ENCODE results near the gene SAA4.
A peak's percentile ranks its signal among the peaks of the same experiment; 100 is the strongest.
"Not testable (repeated sequence)": the region's sequence is repeated elsewhere in the genome, so short reads cannot be mapped to it uniquely, and the experiment has no call there.

The SAA4 gene

GRCh38 chr11:18265949-18266348 lies 29.3 kb upstream of the SAA4 start, which contains the start of gene SAA1:
SAA1 (plus strand) TSS chr11:18266264; CDS start chr11:18266888, 624 bp downstream.
- no peak for FAIRE-seq
- TF ChIP-seq POLR2AphosphoS5 (IDR thresholded peaks at IDR 0.05; ENCODE audit: low read depth, low read length), result no peak
- no peak for TF ChIP-seq TAF1 (IDR thresholded peaks at IDR 0.05; ENCODE audit: low read depth, low read length)
- TF ChIP-seq POU2F2 (IDR thresholded peaks at IDR 0.05; ENCODE audit: low read depth, low read length), result no peak
- no peak for TF ChIP-seq SPI1 (IDR thresholded peaks at IDR 0.05; ENCODE audit: low read depth, low read length)
- TF ChIP-seq POLR2A (IDR thresholded peaks at IDR 0.05; ENCODE audit: low read depth, low read length), result no peak
- no peak for TF ChIP-seq PAX5 (IDR thresholded peaks at IDR 0.05; ENCODE audit: insufficient read depth, low read length, severe bottlenecking)

GRCh38 chr11:18264677-18265555 lies 28.3 kb upstream of the SAA4 start:
- FAIRE-seq (no peak), DNase-seq (ENCODE audit: insufficient read length, low spot score) (no peak)

More at GRCh38 chr11:18265949-18266348, 29.3 kb upstream of the SAA4 start, which contains the start of gene SAA1:
- DNase-seq (ENCODE audit: insufficient read length, low spot score), result no peak

GRCh38 chr11:18264035-18264434 lies 27.4 kb upstream of the SAA4 start:
- TF ChIP-seq TAF1 (IDR thresholded peaks at IDR 0.05; ENCODE audit: low read depth, low read length), result no peak
- peak; percentile 23 for TF ChIP-seq PAX5 (IDR thresholded peaks at IDR 0.05; ENCODE audit: insufficient read depth, low read length, severe bottlenecking)
- no peak for TF ChIP-seq POU2F2 (IDR thresholded peaks at IDR 0.05; ENCODE audit: low read depth, low read length)
- DNase-seq (ENCODE audit: insufficient read length, low spot score), result no peak
- peak; percentile 5 for FAIRE-seq

More at GRCh38 chr11:18264677-18265555, 28.3 kb upstream of the SAA4 start:
- TF ChIP-seq POLR2AphosphoS5 (IDR thresholded peaks at IDR 0.05; ENCODE audit: low read depth, low read length), result no peak

- FAIRE-seq; DNase-seq (ENCODE audit: insufficient read length, low spot score): not testable (repeated sequence)
These were observed 26.2 kb upstream of the SAA4 start for GRCh38 chr11:18262681-18263350.

GRCh38 chr11:18261721-18262120 lies 25.1 kb upstream of the SAA4 start:
- DNase-seq (ENCODE audit: insufficient read length, low spot score) (no peak), FAIRE-seq (no peak)
- TF ChIP-seq TAF1 (IDR thresholded peaks at IDR 0.05; ENCODE audit: low read depth, low read length), result no peak
- no peak for TF ChIP-seq SPI1 (IDR thresholded peaks at IDR 0.05; ENCODE audit: low read depth, low read length)
- TF ChIP-seq PAX5 (IDR thresholded peaks at IDR 0.05; ENCODE audit: insufficient read depth, low read length, severe bottlenecking), result no peak

GRCh38 chr11:18259259-18259658 lies 22.7 kb upstream of the SAA4 start:
- no peak for TF ChIP-seq POLR2AphosphoS5 (IDR thresholded peaks at IDR 0.05; ENCODE audit: low read depth, low read length)
- no peak for TF ChIP-seq POU2F2 (IDR thresholded peaks at IDR 0.05; ENCODE audit: low read depth, low read length)
- TF ChIP-seq TAF1 (IDR thresholded peaks at IDR 0.05; ENCODE audit: low read depth, low read length), result no peak
- no peak for TF ChIP-seq SPI1 (IDR thresholded peaks at IDR 0.05; ENCODE audit: low read depth, low read length)
- TF ChIP-seq PAX5 (IDR thresholded peaks at IDR 0.05; ENCODE audit: insufficient read depth, low read length, severe bottlenecking), result no peak
- TF ChIP-seq POLR2A (IDR thresholded peaks at IDR 0.05; ENCODE audit: low read depth, low read length), result no peak
- DNase-seq (ENCODE audit: insufficient read length, low spot score), result no peak
- FAIRE-seq, result no peak

GRCh38 chr11:18254781-18255361 lies 18.3 kb upstream of the SAA4 start:
- no peak for FAIRE-seq
- no peak for DNase-seq (ENCODE audit: insufficient read length, low spot score)
- TF ChIP-seq SPI1 (IDR thresholded peaks at IDR 0.05; ENCODE audit: low read depth, low read length) (no peak), POLR2A (IDR thresholded peaks at IDR 0.05; ENCODE audit: low read depth, low read length) (no peak), TAF1 (IDR thresholded peaks at IDR 0.05; ENCODE audit: low read depth, low read length) (no peak), POLR2AphosphoS5 (IDR thresholded peaks at IDR 0.05; ENCODE audit: low read depth, low read length) (no peak), POU2F2 (IDR thresholded peaks at IDR 0.05; ENCODE audit: low read depth, low read length) (no peak), PAX5 (IDR thresholded peaks at IDR 0.05; ENCODE audit: insufficient read depth, low read length, severe bottlenecking) (no peak)

GRCh38 chr11:18253778-18254338 lies 17.3 kb upstream of the SAA4 start:
- FAIRE-seq (no peak), DNase-seq (ENCODE audit: insufficient read length, low spot score) (no peak)
- TF ChIP-seq POLR2A (IDR thresholded peaks at IDR 0.05; ENCODE audit: low read depth, low read length) (no peak), POU2F2 (IDR thresholded peaks at IDR 0.05; ENCODE audit: low read depth, low read length) (no peak), PAX5 (IDR thresholded peaks at IDR 0.05; ENCODE audit: insufficient read depth, low read length, severe bottlenecking) (no peak), POLR2AphosphoS5 (IDR thresholded peaks at IDR 0.05; ENCODE audit: low read depth, low read length) (no peak), SPI1 (IDR thresholded peaks at IDR 0.05; ENCODE audit: low read depth, low read length) (no peak), TAF1 (IDR thresholded peaks at IDR 0.05; ENCODE audit: low read depth, low read length) (no peak)

GRCh38 chr11:18253233-18253632 lies 16.6 kb upstream of the SAA4 start:
- DNase-seq (ENCODE audit: insufficient read length, low spot score), result no peak
- no peak for FAIRE-seq
- TF ChIP-seq POLR2A (IDR thresholded peaks at IDR 0.05; ENCODE audit: low read depth, low read length), result no peak
- no peak for TF ChIP-seq PAX5 (IDR thresholded peaks at IDR 0.05; ENCODE audit: insufficient read depth, low read length, severe bottlenecking)
- no peak for TF ChIP-seq TAF1 (IDR thresholded peaks at IDR 0.05; ENCODE audit: low read depth, low read length)
- no peak for TF ChIP-seq SPI1 (IDR thresholded peaks at IDR 0.05; ENCODE audit: low read depth, low read length)
- TF ChIP-seq POU2F2 (IDR thresholded peaks at IDR 0.05; ENCODE audit: low read depth, low read length), result no peak
- no peak for TF ChIP-seq POLR2AphosphoS5 (IDR thresholded peaks at IDR 0.05; ENCODE audit: low read depth, low read length)
